GM19193 (cell line): Measurements from ENCODE around the gene MYH10.

Experiments used
- POLR2A ChIP-seq: IDR thresholded peaks from 4 replicates; pipeline ENCODE4 v1.6.1; 2011; ENCODE audit not compliant: insufficient read depth, insufficient read length; ENCODE audit errors: extremely low read depth

Gene MYH10

DNA sequence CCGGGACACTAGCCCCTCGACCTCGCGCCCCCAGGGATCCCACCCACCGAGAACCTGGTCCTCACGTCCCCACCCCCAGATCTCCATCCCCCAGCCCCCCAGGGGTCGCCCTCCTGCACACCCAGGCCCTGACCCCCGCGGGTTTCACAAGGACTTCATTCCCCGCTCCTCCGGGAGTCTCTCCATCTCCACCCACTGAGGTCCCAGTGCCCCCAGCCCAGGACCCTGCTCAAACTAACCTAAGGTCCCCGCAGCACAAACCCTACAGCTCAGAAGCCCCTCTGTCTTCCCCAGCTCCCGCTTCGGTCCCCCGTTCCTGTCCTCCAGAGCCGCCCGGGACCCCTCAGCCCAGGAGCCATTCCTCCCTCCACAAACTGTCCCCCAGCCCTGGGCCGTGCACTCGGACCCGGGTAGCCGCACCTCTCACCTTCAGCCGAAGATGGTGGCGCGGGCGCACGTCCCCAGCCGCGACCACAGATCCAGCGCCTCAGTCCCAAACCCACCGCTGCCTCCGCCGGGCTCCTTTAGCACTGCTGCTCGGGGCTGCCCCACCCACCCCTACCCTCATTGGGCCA, at the start of gene MYH10:
TSS of gene MYH10 (minus strand) at position 499 of the 575 bp plus-strand sequence. CDS start 7,479 bp downstream, outside the sequence.
- TF ChIP-seq POLR2A, result no peak

DNA sequence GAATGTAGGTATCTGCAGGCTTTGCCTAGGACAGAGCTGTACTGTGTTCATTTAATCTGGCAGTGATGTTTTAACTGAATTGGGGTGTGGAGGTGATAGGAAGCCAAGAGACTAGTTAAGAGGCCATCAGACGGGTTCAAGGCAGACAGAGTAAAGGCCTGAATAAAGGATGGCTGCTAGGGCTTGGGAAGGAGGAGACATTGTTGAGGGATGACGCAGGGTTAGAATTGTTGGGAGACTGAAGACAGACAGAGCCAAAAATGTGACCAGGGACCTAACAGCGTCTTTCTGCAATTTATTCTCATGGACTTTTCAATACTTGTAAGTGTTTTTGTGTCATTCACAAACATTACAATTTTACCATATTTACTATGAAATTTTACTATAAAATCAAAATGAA, 48.6 kb upstream of the MYH10 start:
- TF ChIP-seq POLR2A, result no peak

DNA sequence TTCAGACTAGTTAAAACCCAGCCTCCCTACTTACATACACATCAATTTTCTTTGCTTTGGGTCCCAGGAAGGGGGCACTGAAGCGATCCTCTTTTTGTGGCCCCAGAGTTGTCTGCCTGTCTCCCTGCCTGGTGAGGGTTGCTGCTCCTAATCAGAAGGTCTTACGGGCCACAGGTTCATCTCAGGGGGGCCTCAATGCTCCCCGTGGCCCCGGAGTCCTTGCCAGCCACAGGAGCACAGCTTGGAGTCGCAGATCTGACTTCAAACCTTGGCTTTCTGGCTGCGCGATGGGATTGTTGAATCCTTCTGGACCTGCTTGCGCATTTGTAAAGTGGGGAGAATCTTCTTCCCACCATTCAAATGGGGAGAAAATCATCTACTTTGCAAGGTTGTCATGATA, 44.8 kb upstream of the MYH10 start:
- TF ChIP-seq POLR2A, result no peak

DNA sequence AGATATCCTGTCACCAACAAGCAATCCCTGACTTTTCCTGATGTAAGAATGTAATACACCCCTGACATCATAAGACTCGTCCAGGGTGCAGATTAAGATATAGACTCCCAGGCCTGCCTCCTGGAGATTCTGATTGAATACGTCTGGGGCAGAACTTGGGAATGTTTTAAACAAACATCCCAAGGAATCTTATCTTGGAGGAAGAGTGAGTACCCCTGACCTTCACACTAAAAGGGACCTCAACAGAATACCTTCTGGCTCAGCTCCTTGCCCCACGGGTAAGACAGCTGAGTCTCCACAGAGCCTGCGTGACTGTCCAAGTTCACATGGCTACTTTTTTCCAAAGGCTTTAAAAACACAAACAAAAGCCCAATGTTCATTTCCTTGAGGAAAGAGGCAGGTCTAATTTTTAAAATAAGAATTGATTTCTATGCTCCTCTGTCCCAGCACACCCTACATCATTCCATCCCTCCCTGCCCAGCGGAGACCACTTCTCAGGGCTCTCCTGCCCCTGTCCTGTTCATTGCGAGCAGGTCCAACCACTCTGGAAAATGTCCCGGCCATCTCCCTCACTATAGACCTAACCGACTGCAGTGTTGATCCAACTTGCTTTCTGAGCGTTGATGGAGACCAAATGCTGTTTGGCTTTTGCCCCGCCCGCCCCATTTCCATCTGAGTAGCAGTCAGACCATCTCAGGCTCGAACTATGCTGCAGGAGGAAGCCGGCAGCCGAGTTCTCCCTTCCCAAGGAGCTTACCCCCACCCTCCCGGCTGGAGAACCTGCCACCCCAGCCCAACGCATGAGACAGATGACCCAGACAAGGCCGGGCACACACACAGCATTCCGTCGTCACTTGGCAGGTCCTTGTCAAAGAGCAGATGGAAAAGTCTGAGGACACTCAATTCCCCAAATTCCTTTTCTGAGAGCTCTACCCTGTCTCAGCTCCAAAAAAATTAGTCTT, 44.1 kb upstream of the MYH10 start:
- TF ChIP-seq POLR2A, result no peak

DNA sequence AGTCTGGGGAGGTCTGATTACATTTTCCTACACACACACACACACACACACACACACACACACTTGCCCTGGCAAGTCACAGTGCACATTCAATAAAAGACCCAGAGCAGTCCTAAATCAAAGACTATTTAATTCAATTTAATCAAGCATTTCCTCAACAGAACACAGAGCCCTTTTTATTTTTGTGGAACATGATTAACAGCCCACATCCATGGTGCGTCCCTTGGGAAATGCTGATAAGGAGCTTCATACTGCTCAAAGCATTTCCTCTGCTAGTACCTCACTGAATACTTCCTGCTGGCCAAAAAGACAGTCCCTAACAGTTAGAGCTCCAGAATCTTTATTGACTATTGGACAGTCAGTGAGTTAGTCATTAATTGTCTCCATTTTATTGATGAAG, 43.1 kb upstream of the MYH10 start:
- TF ChIP-seq POLR2A, result no peak

DNA sequence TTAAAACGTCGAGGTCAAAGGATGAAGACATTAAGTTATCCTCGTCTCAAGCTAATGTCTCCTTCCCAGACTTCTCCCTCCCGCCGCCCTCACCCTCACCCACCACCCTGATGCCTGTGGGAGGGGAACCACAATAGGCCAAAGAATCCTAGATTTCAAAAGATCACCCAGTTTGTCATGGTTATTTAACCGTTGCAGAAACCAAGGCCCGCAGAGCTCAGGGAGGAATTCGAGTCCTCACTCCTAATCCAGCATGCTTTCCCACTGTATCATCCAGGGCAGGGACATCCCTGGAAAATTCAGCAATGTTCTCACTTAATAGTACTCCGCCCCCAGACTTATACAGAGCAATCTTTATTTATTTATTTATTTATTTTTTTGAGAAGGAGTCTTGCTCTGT, 41.8 kb upstream of the MYH10 start:
- TF ChIP-seq POLR2A, result no peak

DNA sequence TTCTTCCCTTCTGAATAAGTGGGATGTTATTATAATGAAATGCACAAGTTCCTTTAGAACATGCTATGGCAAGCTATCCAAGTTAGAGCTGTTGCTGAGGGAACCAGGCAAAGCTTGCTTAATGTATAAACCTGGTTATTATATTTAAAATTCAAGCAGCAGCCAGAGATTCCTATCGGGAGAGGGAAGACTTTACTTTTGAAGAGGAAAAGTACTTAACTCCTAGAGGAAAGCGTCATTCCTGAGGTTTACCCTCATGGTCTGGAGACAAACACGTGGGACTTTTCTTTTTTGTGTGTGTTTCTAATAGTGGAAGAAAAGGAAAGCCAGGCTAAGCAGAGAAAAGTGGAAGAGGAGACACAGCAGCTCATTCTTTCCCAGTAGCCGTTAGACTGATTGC, 39.9 kb upstream of the MYH10 start:
- TF ChIP-seq POLR2A, result no peak

DNA sequence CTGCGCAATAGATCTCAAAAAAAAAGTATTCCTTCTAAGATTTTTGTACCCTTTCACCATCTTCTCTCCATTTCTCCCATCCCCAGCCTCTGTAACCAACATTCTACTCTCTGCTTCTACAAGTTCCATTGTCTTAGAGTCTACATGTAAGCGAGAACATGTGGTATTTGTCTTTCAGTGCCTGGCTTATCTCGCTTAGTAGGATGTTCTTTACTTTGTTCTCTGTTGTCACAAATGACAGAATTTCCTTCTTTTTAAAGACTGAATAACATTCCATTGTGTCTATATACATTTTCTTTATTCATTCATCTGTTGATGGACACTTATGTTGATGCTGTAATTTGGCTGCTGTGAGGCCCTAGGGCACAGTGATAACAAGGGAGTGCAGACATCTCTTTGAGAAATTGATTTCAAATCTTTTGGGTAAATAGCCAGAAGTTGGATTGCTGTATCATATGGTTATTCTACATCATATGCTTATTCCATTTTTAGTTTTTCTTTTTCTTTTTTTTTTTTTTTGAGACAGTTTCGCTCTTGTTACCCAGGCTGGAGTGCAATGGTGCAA, 37.7 kb upstream of the MYH10 start:
- TF ChIP-seq POLR2A, result no peak

DNA sequence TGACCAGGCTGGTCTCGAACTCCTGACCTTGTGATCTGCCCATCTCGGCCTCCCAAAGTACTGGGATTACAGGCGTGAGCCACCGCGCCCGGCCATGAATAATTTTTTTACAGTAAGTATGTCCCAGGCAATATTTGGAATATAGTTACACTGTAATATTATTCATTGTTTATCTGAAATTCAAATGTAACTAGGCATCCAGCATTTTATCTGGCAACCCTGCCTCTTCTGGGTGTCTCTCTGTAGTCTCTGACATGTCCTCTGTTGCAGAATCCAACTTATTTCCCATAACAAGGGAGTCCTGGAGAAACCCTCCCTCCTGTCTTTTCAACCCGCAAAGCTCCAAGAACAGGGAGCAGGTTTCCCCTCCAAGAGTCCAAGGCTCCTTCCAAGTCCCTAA, 36.9 kb upstream of the MYH10 start:
- TF ChIP-seq POLR2A, result no peak

DNA sequence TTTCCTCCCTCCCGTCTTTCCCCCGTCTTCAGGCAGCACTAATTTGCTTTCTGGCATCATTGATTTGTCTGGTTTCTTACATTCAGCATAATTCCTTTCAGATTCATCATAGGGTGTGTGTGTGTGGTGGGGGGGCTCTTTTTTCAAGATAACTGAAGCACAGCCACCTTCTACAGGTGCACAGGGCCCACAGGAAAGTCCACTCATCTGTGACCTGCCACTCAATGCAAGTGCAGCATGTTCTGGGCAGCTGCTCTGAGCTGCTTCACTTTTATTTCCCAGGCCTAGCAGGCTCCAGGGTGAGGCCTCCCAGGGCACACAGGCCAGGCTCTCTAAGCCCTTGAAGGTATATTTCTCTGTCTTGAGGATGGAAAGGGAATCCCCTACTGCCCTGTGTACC, 35.2 kb upstream of the MYH10 start:
- TF ChIP-seq POLR2A, result no peak

DNA sequence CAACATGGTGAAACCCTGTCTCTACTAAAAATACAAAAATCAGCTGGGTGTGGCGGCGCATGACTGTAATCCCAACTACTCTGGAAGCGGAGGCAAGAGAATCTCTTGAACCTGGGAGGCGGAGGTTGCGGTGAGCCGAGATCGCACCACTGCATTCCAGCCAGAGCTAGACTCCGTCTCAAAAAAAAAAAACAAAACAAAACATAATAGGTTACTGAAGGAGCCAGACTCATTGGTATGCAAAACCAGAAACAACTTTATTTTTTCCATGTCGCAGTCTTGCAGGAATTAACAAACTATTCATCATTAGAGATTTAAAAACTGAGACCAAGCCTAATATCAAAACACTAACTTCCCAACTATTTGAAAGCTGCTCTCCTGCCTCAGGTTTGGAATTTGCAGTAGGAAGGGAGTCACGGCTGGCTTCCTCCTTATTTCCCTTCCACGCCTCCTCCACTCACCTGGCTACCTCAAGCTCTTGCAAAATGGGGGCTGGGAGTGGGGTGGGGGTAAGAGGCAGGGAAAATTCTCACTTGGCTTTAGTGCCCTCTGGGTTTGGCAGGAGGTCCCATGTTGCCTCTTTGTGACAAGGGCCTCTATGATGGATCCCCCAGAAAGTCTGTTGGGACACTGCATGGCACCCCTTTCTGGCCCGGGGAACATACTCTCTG, 34.1 kb upstream of the MYH10 start:
- no peak for TF ChIP-seq POLR2A

DNA sequence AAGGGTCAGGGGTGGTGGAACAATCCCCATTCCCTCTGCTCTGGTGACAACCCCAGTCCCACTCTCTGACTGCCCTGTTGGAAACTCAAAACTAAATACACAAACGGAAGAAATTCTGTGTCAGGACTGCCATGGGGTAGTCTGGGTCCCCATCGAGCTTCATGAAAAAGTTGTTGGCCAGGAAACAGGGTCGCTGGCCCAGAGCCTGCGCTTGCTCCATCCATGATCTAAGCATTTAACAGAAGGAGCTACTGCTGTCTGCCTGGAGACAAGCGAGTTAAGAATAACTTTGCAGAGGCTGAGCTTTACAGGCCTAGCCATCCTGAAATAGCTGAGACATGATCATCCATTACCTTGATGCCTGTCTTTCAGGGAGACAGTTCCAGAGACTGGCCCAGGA, 32.4 kb upstream of the MYH10 start:
- no peak for TF ChIP-seq POLR2A

DNA sequence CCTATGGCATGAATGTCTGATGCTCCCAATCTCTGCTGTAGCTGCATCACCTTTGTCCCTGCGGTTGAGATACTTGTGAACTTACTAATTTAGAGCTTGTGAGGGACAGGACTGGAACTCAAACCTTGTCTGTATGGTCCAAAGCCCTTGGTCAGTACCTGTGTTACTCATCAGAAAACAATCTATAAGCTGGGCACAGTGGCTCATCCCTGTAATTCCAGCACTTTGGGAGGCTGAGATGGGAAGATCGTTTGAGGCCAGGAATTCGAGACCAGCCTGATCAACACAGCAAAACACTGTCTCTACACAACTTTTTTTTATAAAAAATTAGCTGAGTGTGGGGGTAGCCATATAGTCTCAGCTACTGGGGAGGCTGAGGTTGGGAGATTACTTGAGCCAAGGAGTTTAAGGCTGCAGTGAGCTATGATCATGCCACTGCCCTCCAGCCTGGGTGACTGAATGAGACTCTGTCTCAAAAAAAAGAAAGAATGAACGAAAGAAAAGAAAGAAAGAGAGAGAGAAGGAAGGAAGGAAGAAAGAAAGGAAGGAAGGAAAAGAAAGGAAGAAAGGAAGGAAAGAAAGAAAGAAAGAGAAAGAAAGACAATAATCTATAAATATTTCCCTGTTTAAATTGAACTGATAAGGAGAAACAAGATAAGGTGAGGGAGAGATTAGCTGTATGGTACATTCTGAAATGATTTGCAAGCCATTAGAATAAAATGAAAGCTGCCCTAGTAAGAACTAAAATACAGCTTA, 31.7 kb upstream of the MYH10 start:
- TF ChIP-seq POLR2A, result no peak

DNA sequence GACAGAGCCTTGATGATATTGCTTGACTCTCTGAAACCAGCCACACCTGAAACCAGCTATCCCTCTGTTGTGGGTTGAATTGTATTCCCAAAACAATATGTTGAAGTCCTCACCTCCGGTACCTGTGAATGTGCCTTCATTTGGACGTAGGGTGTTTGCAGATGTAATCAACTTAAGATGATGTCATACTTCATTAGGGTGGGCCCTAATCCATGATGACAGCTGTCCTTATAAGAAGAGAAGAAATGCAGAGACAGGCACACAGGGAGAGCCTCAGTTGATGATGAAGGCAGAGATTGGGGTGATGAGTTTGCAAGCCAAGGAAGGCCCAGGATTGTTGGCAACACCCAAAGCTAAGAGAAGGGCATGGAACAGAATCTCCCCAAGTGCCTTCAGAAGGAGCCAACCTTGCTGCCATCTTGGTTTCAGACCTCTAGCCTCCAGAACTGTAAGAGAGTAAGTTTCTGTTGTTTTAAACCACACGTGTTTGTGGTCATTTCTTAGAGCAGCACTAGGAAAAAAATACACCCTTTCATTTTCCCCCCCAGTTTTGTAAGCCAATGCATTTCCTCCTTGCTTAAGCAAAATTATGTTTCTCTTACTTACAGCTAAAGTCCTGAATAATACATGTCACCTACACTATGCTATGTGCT, 29.4 kb upstream of the MYH10 start:
- no peak for TF ChIP-seq POLR2A
